HG02798 (cell line): ENCODE measurements around the gene CENATAC.
"Not testable (repeated sequence)": the region's sequence is repeated elsewhere in the genome, so short reads cannot be mapped to it uniquely, and the experiment has no call there.

Experiments used
- ATAC-seq: cut with Tn5 transposase; IDR thresholded peaks from one replicate; pipeline ENCODE4 v1.9.1; 2021; ENCODE audit warnings: mild to moderate bottlenecking; ENCODE audit not compliant: unreplicated experiment, poor library complexity

The CENATAC gene

GRCh38 chr11:118991486-118992038 is 6.4 kb upstream of the CENATAC start:
- not testable (repeated sequence) for ATAC-seq

GRCh38 chr11:118996926-118997626 is 862 bp upstream of the CENATAC start:
- peak; percentile 15 for ATAC-seq

- no peak for ATAC-seq
These were observed 415 bp downstream of the CENATAC start for GRCh38 chr11:118998388-118998717.

- ATAC-seq: no peak
These were observed 884 bp downstream of the CENATAC start for GRCh38 chr11:118998822-118999221.

GRCh38 chr11:119000906-119001305 is 3.0 kb downstream of the CENATAC start:
- ATAC-seq: no peak

GRCh38 chr11:119006656-119007055 is 8.7 kb downstream of the CENATAC start:
- no peak for ATAC-seq

GRCh38 chr11:119011476-119012053 is 13.6 kb downstream of the CENATAC start:
- ATAC-seq: no peak

GRCh38 chr11:119012629-119013170 is 14.8 kb downstream of the CENATAC start:
- ATAC-seq: no peak

GRCh38 chr11:119014209-119014924 is 16.4 kb downstream of the CENATAC start:
- no peak for ATAC-seq

- no peak for ATAC-seq
These were observed 17.2 kb downstream of the CENATAC start for GRCh38 chr11:119015054-119015611.

GRCh38 chr11:119016216-119017009 is 18.5 kb downstream of the CENATAC start:
- no peak for ATAC-seq

GRCh38 chr11:119017377-119017776 is 19.4 kb downstream of the CENATAC start:
- ATAC-seq: not testable (repeated sequence)

- ATAC-seq: peak; percentile 90
These were observed 20.4 kb downstream of the CENATAC start, which contains the start of the genes RPS25 and TRAPPC4 for GRCh38 chr11:119018074-119018938. Gene RPS25, minus strand, starts transcription at chr11:119018343. Its CDS starts 59 bp downstream, at chr11:119018284. Gene TRAPPC4, plus strand, starts transcription at chr11:119018766. Its CDS starts 30 bp downstream, at chr11:119018796.

GRCh38 chr11:119019996-119020395 is 22.1 kb downstream of the CENATAC start:
- no peak for ATAC-seq

GRCh38 chr11:119021631-119022030 is 23.7 kb downstream of the CENATAC start:
- no peak for ATAC-seq

- no peak for ATAC-seq
These were observed 25.8 kb downstream of the CENATAC start for GRCh38 chr11:119023741-119024140.

GRCh38 chr11:119024430-119025098 is 26.6 kb downstream of the CENATAC start:
- no peak for ATAC-seq

- ATAC-seq: no peak
These were observed 27.1 kb downstream of the CENATAC start for GRCh38 chr11:119025099-119025473.
